ENCODE measurements around the gene DLX2.

The DLX2 gene

GRCh38 chr2:172105471-172106107, 2.9 kb upstream of the DLX2 start:
- TF ChIP-seq CTCF (IDR thresholded peaks at IDR 0.05): no peak

- TF ChIP-seq CTCF (IDR thresholded peaks at IDR 0.05): peak; percentile 83
These were observed 972 bp upstream of the DLX2 start for GRCh38 chr2:172103471-172104272.

GRCh38 chr2:172101821-172102390, 794 bp downstream of the DLX2 start:
- TF ChIP-seq CTCF (IDR thresholded peaks at IDR 0.05): no peak

GRCh38 chr2:172100935-172101820, 1.5 kb downstream of the DLX2 start:
- no peak for TF ChIP-seq CTCF (IDR thresholded peaks at IDR 0.05)

GRCh38 chr2:172100080-172100934, 2.4 kb downstream of the DLX2 start:
- no peak for TF ChIP-seq CTCF (IDR thresholded peaks at IDR 0.05)

- TF ChIP-seq CTCF (IDR thresholded peaks at IDR 0.05): no peak
These were observed 3.1 kb downstream of the DLX2 start for GRCh38 chr2:172099472-172100079.
